GM13977 (cell line): ENCODE data around the gene NYAP1.

Experiments used
- DNase-seq: peaks from one replicate; pipeline ENCODE4 v3.0.0; 2012; ENCODE audit warnings: low spot score
- in situ Hi-C: fragments of 300-500 bp; cut with MboI; formaldehyde crosslinking; loops from one replicate; pipeline ENCODE4 v1.12.0; 2022; ENCODE audit warnings: low sequenced_read_pairs, low pct_unique_long_range_greater_than_20kb, mixed read lengths, inconsistent platforms; ENCODE audit not compliant: unreplicated experiment
- TF ChIP-seq, protein P1 (sequence below): IDR thresholded peaks from 2 replicates; pipeline ENCODE4 v1.5.1; 2012; ENCODE audit warnings: mild to moderate bottlenecking, control low read depth; ENCODE audit not compliant: insufficient read depth; ENCODE audit errors: extremely low read depth, missing control alignments

NYAP1 gene

DNA sequence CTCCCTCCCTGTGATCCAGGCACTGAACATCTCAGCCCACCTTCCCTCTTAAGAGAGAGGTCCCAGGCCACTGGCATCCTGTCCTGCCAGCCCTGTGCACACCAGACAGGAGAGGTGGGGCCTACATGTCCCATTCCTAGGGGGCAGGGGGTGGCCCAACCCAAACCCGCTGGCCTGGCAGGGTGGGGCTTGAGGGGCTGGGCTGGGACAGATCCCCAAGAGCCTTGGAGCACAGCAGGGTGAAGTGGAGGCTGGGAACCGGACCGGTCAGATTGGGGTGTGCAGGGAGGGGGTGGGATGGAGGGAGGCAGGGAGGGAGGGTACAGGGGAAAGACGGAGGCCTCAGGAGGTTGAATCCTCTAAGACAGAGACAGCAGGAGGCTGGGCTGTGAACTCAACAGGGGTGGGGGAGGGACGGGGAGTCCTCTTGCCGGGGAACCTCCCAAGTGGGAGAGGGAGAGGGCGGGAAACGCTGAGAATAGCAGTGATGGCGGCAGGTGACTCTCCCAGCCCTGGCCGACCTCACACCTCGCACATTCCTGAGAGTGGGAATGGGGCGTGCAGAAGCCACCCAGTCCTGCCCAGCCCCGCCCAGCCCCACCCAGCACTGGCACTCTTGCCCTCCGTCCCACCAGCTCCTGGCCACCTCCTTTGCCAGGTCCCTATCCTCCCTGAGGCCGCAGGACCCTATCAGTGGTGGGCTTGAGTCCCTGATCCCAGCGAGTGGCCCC is 11.4 kb upstream of the NYAP1 start:
- in situ Hi-C loops, result no loop called here
- no peak for DNase-seq
- TF ChIP-seq, protein P1, sequence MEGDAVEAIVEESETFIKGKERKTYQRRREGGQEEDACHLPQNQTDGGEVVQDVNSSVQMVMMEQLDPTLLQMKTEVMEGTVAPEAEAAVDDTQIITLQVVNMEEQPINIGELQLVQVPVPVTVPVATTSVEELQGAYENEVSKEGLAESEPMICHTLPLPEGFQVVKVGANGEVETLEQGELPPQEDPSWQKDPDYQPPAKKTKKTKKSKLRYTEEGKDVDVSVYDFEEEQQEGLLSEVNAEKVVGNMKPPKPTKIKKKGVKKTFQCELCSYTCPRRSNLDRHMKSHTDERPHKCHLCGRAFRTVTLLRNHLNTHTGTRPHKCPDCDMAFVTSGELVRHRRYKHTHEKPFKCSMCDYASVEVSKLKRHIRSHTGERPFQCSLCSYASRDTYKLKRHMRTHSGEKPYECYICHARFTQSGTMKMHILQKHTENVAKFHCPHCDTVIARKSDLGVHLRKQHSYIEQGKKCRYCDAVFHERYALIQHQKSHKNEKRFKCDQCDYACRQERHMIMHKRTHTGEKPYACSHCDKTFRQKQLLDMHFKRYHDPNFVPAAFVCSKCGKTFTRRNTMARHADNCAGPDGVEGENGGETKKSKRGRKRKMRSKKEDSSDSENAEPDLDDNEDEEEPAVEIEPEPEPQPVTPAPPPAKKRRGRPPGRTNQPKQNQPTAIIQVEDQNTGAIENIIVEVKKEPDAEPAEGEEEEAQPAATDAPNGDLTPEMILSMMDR, result no peak

DNA sequence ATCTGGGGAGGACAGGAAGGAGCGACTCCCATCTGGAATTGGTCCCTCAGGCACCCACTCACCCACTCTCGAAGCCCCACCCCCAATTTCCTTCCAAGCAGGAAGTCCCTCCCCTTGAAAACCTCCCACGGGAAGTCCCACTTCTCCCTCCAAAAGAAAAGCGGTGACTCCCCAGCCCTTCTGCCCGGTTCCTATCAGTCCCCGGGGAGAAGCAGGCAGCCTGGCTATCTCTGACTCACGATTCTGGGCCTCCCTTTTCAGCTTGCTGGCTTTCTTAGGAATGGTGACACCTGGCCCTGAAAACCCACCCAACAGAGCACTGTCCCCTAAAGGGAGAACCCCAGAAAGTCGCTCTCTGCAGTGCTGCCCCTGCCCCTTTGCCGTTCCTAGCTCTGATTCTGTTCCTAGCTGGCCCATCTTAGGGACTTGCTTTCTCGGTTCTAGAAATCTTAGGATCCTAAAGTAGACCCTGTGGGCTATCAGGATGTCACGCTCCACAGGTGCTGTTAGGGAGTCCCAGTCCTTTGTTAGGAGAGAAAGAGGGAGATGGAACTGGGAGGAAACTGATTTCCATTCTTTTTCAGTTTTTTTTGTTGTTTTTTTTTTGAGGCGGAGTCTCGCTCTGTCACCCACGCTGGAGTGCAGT is 10.8 kb upstream of the NYAP1 start:
- in situ Hi-C loops, result no loop called here
- DNase-seq, result no peak

DNA sequence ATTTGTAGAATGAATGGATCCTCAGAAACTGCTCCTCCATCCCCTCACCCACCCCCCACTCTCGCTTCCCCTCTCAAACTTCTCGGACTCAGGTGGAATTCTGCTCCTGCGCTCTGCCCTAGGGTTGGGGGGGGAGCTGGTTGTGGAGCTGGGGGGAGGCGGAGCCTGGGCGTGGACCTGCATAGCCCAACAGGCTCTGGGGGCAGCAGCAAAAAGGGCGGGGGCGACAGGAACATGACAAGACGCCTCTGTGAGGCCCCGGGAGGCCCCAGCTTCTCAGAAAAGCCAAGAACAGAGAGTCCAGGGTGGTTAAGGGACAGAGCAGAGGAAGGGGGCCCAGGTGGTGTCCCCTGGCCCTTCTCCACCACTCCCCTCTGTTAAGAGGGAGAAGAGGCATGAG is 8.2 kb upstream of the NYAP1 start:
- TF ChIP-seq, protein P1, result no peak
- in situ Hi-C loops, result no loop called here
- DNase-seq, result no peak

More for the DNA sequence above, 10.8 kb upstream of the NYAP1 start:
- TF ChIP-seq, protein P1, result no peak

DNA sequence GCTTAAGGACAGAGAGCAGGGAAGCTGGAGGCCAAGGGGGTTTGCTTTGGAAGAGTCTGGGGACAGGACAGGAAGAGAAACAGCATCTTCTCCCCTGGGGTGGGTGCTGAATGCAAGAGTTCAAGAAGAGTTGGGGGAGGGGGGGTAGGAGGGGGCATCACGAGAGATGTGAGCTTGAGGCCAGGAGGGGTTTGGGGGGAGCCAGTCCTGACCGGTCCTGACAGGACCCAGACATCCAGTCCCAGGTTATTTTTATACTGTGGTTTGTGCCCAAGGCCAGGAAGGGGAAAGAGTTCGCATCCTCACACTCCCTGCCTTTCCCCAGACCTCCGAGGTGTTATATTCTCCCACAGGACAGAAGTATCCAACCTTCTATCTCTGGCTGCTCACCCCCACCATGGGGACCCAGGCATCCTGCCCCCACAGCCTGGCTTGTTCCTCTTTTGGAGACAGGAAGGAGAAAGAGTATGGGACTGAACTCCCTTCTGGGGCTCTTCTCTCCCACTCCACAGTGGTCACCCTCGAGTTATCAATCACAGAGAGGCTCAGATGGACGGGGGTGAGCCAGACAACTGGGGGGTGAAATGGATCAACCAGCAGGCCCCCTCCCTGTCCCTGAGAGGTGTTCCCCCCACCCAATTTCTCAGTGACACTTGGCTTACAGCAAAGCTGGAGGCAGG is 7.5 kb upstream of the NYAP1 start:
- no peak for DNase-seq
- in situ Hi-C loops, result no loop called here
- TF ChIP-seq, protein P1, result no peak

DNA sequence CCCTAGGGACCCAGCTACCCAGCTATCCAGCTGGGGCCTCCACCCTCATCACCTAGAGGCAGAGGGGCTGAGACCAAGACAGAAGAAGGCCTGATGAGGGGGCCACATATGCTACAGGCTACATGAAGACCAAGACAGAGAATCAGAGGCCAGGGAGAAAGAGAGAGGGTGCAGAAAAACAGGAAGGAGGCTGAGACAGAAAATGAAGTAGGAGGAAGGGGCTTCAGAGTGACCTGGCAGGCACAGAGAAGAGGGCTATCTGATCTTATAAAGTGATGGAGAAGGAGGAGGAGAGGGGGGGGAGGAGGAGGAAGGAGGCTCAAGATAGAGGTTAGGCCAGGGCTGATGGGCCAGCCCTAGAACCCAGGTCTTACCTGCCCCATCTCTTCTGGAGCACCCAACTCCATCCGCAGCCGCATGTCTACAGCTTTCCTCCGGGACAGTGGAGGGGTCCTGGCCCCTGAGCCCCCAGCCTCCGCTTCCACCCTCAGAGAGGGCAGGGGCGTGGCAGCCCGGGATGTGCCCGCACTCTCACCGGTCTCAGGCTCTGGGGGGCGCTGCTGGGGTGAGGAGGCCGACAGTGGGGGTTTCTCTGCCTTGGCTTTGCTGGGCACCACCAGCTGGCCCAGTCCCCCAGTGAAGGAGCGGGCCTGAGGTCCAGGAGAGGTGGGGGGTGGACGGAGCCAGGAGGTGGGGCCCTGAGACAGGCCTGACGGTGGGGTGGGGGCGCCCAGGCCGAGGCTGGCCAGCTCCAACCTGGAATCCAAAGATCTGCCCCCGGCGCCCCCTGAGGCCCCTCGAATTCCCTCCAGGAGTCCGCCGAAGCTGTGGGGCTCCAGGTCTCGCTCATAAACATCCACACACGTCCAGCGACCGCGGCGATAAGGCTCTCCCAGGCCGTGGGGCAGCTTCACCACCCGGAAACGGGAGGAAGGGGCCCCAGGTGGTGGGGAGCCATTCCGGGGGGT is 6.5 kb upstream of the NYAP1 start:
- in situ Hi-C loops, result no loop called here
- TF ChIP-seq, protein P1, result peak; percentile 64
- DNase-seq, result no peak

DNA sequence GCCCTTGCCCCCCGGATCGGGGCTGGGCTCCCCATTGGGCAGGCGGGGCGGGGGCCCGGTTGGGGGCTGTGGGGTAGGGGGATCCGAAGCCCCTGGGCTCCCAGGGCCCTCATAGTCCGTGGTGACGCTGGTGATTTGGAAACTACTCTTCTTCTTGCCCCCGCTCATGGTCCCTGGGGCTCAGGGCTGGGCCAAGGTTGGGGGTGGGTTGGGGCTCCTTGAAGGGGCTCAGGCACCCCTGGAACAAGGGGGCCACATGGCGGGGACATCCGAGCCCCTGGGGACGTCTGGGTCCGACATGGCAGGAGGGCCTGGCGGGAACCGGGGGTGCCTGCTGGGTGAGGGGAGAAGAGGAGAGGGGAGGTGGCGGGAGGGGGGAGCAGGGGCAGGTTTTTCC is 5.9 kb upstream of the NYAP1 start:
- DNase-seq, result no peak
- TF ChIP-seq, protein P1, result no peak
- in situ Hi-C loops, result no loop called here
